A673 (cell line): ENCODE measurements around the gene PLEKHF1.

Source experiments
- CTCF ChIP-seq: fragments of 300-800, 200-600 bp; sonication (generic); conservative IDR thresholded peaks from 2 replicates; pipeline ENCODE4 v1.5.1; 2017; ENCODE audit warnings: low read depth, mild to moderate bottlenecking, antibody characterized with exemption, low read length, moderate library complexity, mixed read lengths
- EZH2 ChIP-seq: fragments of 200-600 bp; sonication (generic); IDR thresholded peaks from 2 replicates; pipeline ENCODE4 v1.6.1; 2017; ENCODE audit warnings: borderline replicate concordance, low read depth, mild to moderate bottlenecking, mixed read lengths, antibody characterized with exemption, low read length; ENCODE audit not compliant: poor library complexity, severe bottlenecking

DNA sequence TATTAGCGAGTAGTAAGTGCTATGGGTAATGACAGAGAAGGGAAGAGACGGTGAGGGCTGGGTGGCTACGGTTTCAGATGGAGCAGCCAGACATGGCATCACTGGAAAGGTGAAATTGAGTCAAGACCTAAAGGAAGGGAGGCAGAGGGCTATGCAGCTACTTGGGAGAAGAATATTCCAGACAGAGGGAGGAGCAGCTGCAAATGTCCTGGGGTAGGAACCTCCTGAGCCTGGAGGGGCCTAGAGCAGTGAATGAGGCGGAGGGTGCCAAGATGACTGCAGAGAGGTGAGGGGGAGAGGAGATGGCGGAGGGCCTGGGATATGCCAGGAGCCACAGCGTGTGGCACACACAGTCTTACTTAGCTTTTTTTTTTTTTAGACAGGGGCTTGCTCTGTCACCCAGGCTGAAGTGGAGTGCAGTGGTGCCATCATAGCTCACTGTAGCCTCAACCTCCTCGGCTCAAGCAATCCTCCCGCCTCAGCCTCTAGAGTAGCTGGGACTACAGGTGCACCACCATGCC is 21.1 kb downstream of the PLEKHF1 start:
- no peak for TF ChIP-seq CTCF
- TF ChIP-seq EZH2: no peak
